Karpas-422 (cell line): ENCODE data around the gene GMIP. TPM values are rescaled to one million over a fixed set of nuclear protein-coding genes. Genes with fewer than 3 reads are reported as not detected.
A peak's percentile ranks its signal among the peaks of the same experiment; 100 is the strongest.
"Not testable (repeated sequence)": the region's sequence is repeated elsewhere in the genome, so short reads cannot be mapped to it uniquely, and the experiment has no call there.

Experiments used
- DNase-seq: peaks from one replicate; pipeline ENCODE4 v3.0.0-alpha.2; 2015
- H2AFZ ChIP-seq: fragments of 200-600 bp; sonication (generic); 2 replicates; pipeline ENCODE4 v1.6.1; 2014; ENCODE audit warnings: antibody characterized with exemption, low read length, mixed read lengths
- H3K27ac ChIP-seq: fragments of 200-600 bp; sonication (generic); 2 replicates; pipeline ENCODE4 v1.5.1; 2014; ENCODE audit warnings: mild to moderate bottlenecking, low read length, moderate library complexity
- H3K27me3 ChIP-seq: fragments of 200-600 bp; sonication (generic); 2 replicates; pipeline ENCODE4 v1.6.1; 2014; ENCODE audit warnings: low read length, mixed read lengths
- H3K36me3 ChIP-seq: fragments of 200-600 bp; sonication (generic); 2 replicates; pipeline ENCODE4 v1.6.1; 2014; ENCODE audit warnings: low read length, mixed read lengths; ENCODE audit not compliant: insufficient read depth
- H3K4me1 ChIP-seq: fragments of 200-600 bp; sonication (generic); 2 replicates; pipeline ENCODE4 v1.6.1; 2014; ENCODE audit warnings: mild to moderate bottlenecking, low read length, mixed read lengths
- H3K4me2 ChIP-seq: fragments of 200-600 bp; sonication (generic); 2 replicates; pipeline ENCODE4 v1.6.1; 2014; ENCODE audit warnings: low read length, low read depth, mild to moderate bottlenecking; ENCODE audit not compliant: poor library complexity, severe bottlenecking
- H3K4me3 ChIP-seq: fragments of 200-600 bp; sonication (generic); 2 replicates; pipeline ENCODE4 v1.5.1; 2014; ENCODE audit warnings: mild to moderate bottlenecking, antibody characterized with exemption, low read length, mixed read lengths
- H3K79me2 ChIP-seq: fragments of 200-600 bp; sonication (generic); 2 replicates; pipeline ENCODE4 v1.6.1; 2014; ENCODE audit warnings: mild to moderate bottlenecking, low read length, mixed read lengths
- H3K9ac ChIP-seq: fragments of 200-600 bp; sonication (generic); 2 replicates; pipeline ENCODE4 v1.6.0; 2014; ENCODE audit warnings: low read length
- H3K9me2 ChIP-seq: fragments of 200-600 bp; sonication (generic), shearing (Covaris generic); replicated peaks from 2 replicates; pipeline ENCODE4 v1.6.0; 2014; ENCODE audit warnings: mild to moderate bottlenecking, low read length, moderate library complexity; ENCODE audit not compliant: insufficient read depth
- H3K9me3 ChIP-seq: fragments of 300-700, 200-600 bp; sonication (generic); 2 replicates; pipeline ENCODE4 v1.6.1; 2014; ENCODE audit warnings: low read length, mixed read lengths
- H4K20me1 ChIP-seq: fragments of 200-600 bp; sonication (generic); 2 replicates; pipeline ENCODE4 v1.6.1; 2014; ENCODE audit warnings: mild to moderate bottlenecking, antibody characterized with exemption, low read length, low read depth; ENCODE audit not compliant: insufficient read depth
- total RNA-seq: library from RNA; depleted of rRNA; stranded (reverse); fragments of >200 nt; shearing (Covaris generic); gene quantifications from 2 replicates; pipeline ENCODE4 v1.2.3, GENCODE V29; 2014; ENCODE audit warnings: low replicate concordance

Gene GMIP
- total RNA-seq, 1 experiment from 2014 or later = 24.3 TPM

- Histone ChIP-seq H3K4me3 (no peak overlapping the region), H3K36me3 (peaks cover 66% of the 10 kb centered on the region), H3K27me3 (no peaks in the 10 kb centered on the region), H3K9me2 (no peaks in the 10 kb centered on the region), H3K79me2 (peaks cover 60% of the 10 kb centered on the region), H3K9ac (no peak overlapping the region), H4K20me1 (no peaks in the 10 kb centered on the region), H3K9me3 (peaks cover 26% of the 10 kb centered on the region), H3K4me2 (no peak overlapping the region), H2AFZ (no peak overlapping the region), H3K27ac (no peak overlapping the region), H3K4me1 (peaks cover 7% of the 10 kb centered on the region)
- DNase-seq = no peak
Measured at GRCh38 chr19:19674315-19674714, 30.9 kb upstream of the GMIP start.

DNA sequence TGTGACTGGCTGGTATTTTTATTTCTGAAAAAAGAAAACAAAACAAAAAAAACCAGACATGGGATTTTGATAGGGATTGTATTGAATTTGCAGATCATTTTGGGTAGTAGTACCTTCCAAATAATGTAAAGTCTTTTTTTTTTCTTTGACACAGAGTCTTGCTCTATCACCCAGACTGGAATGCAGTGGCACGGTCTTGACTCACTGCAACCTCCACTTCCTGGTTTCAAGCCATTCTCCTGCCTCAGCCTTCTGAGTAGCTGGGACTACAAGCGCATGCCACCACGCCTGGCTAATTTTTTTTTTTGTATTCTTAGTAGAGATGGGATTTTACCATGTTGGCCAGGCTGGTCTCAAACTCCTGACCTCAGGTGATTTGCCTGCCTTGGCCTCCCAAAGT is 29.4 kb upstream of the GMIP start:
- Histone ChIP-seq H3K27me3 (no peaks in the 10 kb centered on the region), H3K4me1 (peaks cover 13% of the 10 kb centered on the region), H3K79me2 (peaks cover 66% of the 10 kb centered on the region), H3K9me3 (peaks cover 19% of the 10 kb centered on the region), H3K27ac (no peak overlapping the region), H3K4me3 (no peak overlapping the region), H3K9ac (no peak overlapping the region), H2AFZ (no peak overlapping the region), H3K36me3 (peaks cover 52% of the 10 kb centered on the region), H3K9me2 (no peaks in the 10 kb centered on the region), H4K20me1 (no peaks in the 10 kb centered on the region), H3K4me2 (no peak overlapping the region)
- no peak for DNase-seq

GRCh38 chr19:19670070-19670551 is 26.7 kb upstream of the GMIP start:
- Histone ChIP-seq H3K36me3 (peaks cover 26% of the 10 kb centered on the region), H3K79me2 (peaks cover 47% of the 10 kb centered on the region), H3K4me1 (peaks cover 13% of the 10 kb centered on the region), H3K9me2 (no peaks in the 10 kb centered on the region), H3K9ac (peak overlapping the region; percentile 96; the same call in 1 of the 2 replicates), H3K27me3 (no peaks in the 10 kb centered on the region), H3K27ac (no peak overlapping the region), H2AFZ (no peak overlapping the region), H3K4me3 (peak overlapping the region; percentile 85), H4K20me1 (no peaks in the 10 kb centered on the region), H3K9me3 (0 out of 2 replicates have a peak, but pooled peaks cover 2% of the 10 kb centered on the region), H3K4me2 (peak overlapping the region; percentile 93)
- DNase-seq = no peak

- H3K4me3 ChIP-seq = peak within 1 kb of the TSS; percentile 85
- no peaks in the 10 kb centered on the region for H3K27me3 ChIP-seq
- peak within 1 kb of the TSS; percentile 93 for H3K4me2 ChIP-seq
- H3K4me1 ChIP-seq = peaks cover 17% of the 10 kb centered on the region
- DNase-seq = peak; percentile 99
- peaks cover 40% of the 10 kb centered on the region for H3K79me2 ChIP-seq
- H3K27ac ChIP-seq = peak within 1 kb of the TSS; percentile 44; the same call in 1 of the 2 replicates
- H2AFZ ChIP-seq = peak within 1 kb of the TSS; percentile 63; the same call in 1 of the 2 replicates
- peaks cover 17% of the 10 kb centered on the region for H3K36me3 ChIP-seq
- no peaks in the 10 kb centered on the region for H3K9me2 ChIP-seq
- H3K9me3 ChIP-seq = 0 out of 2 replicates have a peak, but pooled peaks cover 2% of the 10 kb centered on the region
- H4K20me1 ChIP-seq = no peaks in the 10 kb centered on the region
- peak within 1 kb of the TSS; percentile 96 for H3K9ac ChIP-seq
Measured at GRCh38 chr19:19668230-19669012, 25.0 kb upstream of the GMIP start, which contains the start of gene ZNF101. ZNF101 (plus strand) TSS chr19:19668839; CDS start chr19:19668964, 125 bp downstream.

- H3K4me3 ChIP-seq, H3K36me3 ChIP-seq, H3K27ac ChIP-seq, H3K9me3 ChIP-seq, H3K9ac ChIP-seq, H3K4me2 ChIP-seq, H2AFZ ChIP-seq, H3K9me2 ChIP-seq, H3K27me3 ChIP-seq, DNase-seq: not testable (repeated sequence)
- H3K4me1 ChIP-seq = peaks cover 33% of the 10 kb centered on the region
- H3K79me2 ChIP-seq = peaks cover 46% of the 10 kb centered on the region
- H4K20me1 ChIP-seq = peaks cover 15% of the 10 kb centered on the region; the same call in 1 of the 2 replicates
Measured at GRCh38 chr19:19665420-19665948, 22.0 kb upstream of the GMIP start.

DNA sequence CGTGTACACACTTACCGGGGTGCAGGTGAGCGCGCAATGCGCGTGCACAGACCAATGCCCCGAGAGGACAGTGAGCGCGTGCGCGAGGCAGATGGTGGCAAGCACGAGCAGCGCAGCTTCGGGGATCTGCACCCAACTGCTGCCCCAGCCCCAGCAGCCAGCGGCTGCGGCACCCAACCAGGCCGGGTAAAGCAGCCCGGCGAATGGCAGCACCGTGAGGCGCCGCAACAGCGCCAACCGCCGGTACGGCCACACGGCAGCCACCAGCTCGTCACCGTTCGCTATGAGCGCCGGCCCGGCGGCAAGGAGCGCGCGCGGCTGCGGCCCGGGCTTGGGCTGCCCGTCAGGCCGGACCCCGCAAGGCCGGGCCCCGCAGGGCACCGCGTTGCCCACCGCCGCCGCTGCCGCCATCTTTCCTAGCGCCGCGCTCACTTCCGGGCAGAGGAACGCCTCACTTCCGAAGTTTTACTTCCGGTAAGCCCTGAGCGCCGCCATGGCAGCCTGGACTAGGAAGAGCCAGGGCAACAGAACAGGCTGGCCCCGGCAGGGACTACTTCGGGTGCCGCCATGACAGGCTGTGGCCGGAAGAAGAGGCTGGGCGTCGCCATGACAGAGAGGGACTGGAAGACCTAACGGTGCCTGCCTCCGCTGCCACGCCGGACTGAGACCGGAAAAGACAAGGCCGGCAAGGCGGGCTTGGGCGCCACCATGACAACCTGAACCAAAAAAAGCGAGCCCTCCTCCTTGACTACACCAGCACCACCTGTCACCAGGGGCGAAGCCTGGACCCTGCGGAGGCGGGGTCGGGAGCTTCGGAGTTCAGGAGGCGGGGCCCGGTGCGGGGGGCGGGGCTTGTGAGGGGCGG is 20.0 kb upstream of the GMIP start, which contains the start of gene ATP13A1:
Gene ATP13A1 (minus strand): TSS at position 421 of the 865 bp plus-strand sequence. CDS start 10 bp downstream, at position 411.
- Histone ChIP-seq H3K9me3 (no peaks in the 10 kb centered on the region), H3K27ac (peak within 1 kb of the TSS; percentile 77), H3K27me3 (no peaks in the 10 kb centered on the region), H3K79me2 (peaks cover 40% of the 10 kb centered on the region), H3K9me2 (no peaks in the 10 kb centered on the region), H3K36me3 (peaks cover 17% of the 10 kb centered on the region), H2AFZ (no peak within 1 kb of the TSS), H3K4me2 (peak within 1 kb of the TSS; percentile 74), H3K9ac (peak within 1 kb of the TSS; percentile 97), H3K4me3 (peak within 1 kb of the TSS; percentile 98), H3K4me1 (peaks cover 26% of the 10 kb centered on the region), H4K20me1 (peaks cover 24% of the 10 kb centered on the region; the same call in 1 of the 2 replicates)
- DNase-seq = peak; percentile 99

GRCh38 chr19:19662871-19663255 is 19.4 kb upstream of the GMIP start:
- Histone ChIP-seq H3K27ac (peak overlapping the region; percentile 77), H3K79me2 (peaks cover 44% of the 10 kb centered on the region), H2AFZ (no peak overlapping the region), H3K4me3 (peak overlapping the region; percentile 98), H3K36me3 (peaks cover 24% of the 10 kb centered on the region), H3K4me1 (peaks cover 20% of the 10 kb centered on the region), H3K4me2 (peak overlapping the region; percentile 74), H3K9me3 (no peaks in the 10 kb centered on the region), H3K27me3 (no peaks in the 10 kb centered on the region), H3K9ac (peak overlapping the region; percentile 97), H3K9me2 (no peaks in the 10 kb centered on the region), H4K20me1 (peaks cover 24% of the 10 kb centered on the region; the same call in 1 of the 2 replicates)
- peak; percentile 85 for DNase-seq
